HG03575 (cell line): Measurements from ENCODE around the gene SART3.
"Not testable (repeated sequence)": the region's sequence is repeated elsewhere in the genome, so short reads cannot be mapped to it uniquely, and the experiment has no call there.

ENCODE experiments used
- ATAC-seq: cut with Tn5 transposase; IDR thresholded peaks from one replicate; pipeline ENCODE4 v1.9.1; 2021; ENCODE audit not compliant: unreplicated experiment, insufficient number of reproducible peaks, low FRiP score; ENCODE audit errors: extremely low read depth

The SART3 gene

GRCh38 chr12:108566452-108566851, 5.5 kb upstream of the SART3 start:
- ATAC-seq = no peak

- ATAC-seq = no peak
Observed at GRCh38 chr12:108565976-108566375, 5.0 kb upstream of the SART3 start.

GRCh38 chr12:108565146-108565545, 4.2 kb upstream of the SART3 start:
- ATAC-seq = no peak

- ATAC-seq = no peak
Observed at GRCh38 chr12:108564724-108565123, 3.8 kb upstream of the SART3 start.

- ATAC-seq = no peak
Observed at GRCh38 chr12:108563804-108564151, 2.8 kb upstream of the SART3 start.

GRCh38 chr12:108563136-108563803, 2.3 kb upstream of the SART3 start:
- no peak for ATAC-seq

- ATAC-seq = peak; percentile 26
Observed at GRCh38 chr12:108562348-108563135, 1.6 kb upstream of the SART3 start, which contains the start of gene ISCU. ISCU (plus strand) TSS chr12:108562596; CDS start chr12:108562623, 27 bp downstream.

- ATAC-seq = no peak
Observed at GRCh38 chr12:108561852-108562347, 927 bp upstream of the SART3 start.

GRCh38 chr12:108560321-108560721, 652 bp downstream of the SART3 start:
- ATAC-seq = no peak

- ATAC-seq = no peak
Observed at GRCh38 chr12:108559748-108560147, 1.2 kb downstream of the SART3 start.

- no peak for ATAC-seq
Observed at GRCh38 chr12:108559007-108559655, 1.8 kb downstream of the SART3 start.

- ATAC-seq = not testable (repeated sequence)
Observed at GRCh38 chr12:108555383-108555782, 5.6 kb downstream of the SART3 start.

GRCh38 chr12:108553799-108554198, 7.2 kb downstream of the SART3 start:
- no peak for ATAC-seq

GRCh38 chr12:108551535-108551934, 9.4 kb downstream of the SART3 start:
- no peak for ATAC-seq

GRCh38 chr12:108548954-108549521, 11.9 kb downstream of the SART3 start:
- no peak for ATAC-seq

GRCh38 chr12:108547686-108548085, 13.3 kb downstream of the SART3 start:
- ATAC-seq = no peak

GRCh38 chr12:108543652-108544051, 17.3 kb downstream of the SART3 start:
- no peak for ATAC-seq

- ATAC-seq = no peak
Observed at GRCh38 chr12:108542320-108542719, 18.7 kb downstream of the SART3 start.

GRCh38 chr12:108538616-108539195, 22.3 kb downstream of the SART3 start:
- ATAC-seq = no peak
